ENCODE measurements around the gene MAPT. TPM values are rescaled to one million over a fixed set of nuclear protein-coding genes. Genes with fewer than 3 reads are reported as not detected.

The MAPT gene
- polyA plus RNA-seq, 1 experiment = 0.27 TPM

DNA sequence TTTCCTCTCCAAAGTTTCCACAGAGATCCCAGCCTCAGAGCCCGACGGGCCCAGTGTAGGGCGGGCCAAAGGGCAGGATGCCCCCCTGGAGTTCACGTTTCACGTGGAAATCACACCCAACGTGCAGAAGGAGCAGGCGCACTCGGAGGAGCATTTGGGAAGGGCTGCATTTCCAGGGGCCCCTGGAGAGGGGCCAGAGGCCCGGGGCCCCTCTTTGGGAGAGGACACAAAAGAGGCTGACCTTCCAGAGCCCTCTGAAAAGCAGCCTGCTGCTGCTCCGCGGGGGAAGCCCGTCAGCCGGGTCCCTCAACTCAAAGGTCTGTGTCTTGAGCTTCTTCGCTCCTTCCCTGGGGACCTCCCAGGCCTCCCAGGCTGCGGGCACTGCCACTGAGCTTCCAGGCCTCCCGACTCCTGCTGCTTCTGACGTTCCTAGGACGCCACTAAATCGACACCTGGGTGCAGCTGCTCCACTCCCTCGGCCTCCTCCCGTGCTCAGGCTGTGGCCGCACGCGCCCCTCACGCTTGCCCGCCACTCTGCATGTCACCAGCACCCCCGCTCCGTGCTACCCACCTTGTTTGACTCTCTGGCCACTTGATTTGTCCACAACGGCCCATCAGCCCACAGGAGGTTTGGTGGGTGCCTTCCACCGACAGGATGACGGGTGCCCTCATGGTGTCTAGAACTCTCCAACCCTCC is 89.4 kb downstream of the MAPT start:
- H3K27ac ChIP-seq (ENCODE audit: low read depth, low read length) = no peak overlapping the region
- H3K4me3 ChIP-seq (ENCODE audit: low read depth, low read length) = no peak overlapping the region
- H3K27me3 ChIP-seq (ENCODE audit: control insufficient read depth, insufficient read depth, low read length) = peaks cover 23% of the 10 kb centered on the region
- no peak for TF ChIP-seq CTCF (IDR thresholded peaks at IDR 0.05; ENCODE audit: low read depth, low read length)
- CTCF ChIA-PET = no interaction called here
- DNase-seq (ENCODE audit: low read depth, low spot score) = no peak
- POLR2A ChIA-PET = no interaction called here
- H3K9me3 ChIP-seq (ENCODE audit: control insufficient read depth, insufficient read depth, low read length) = no peaks in the 10 kb centered on the region

GRCh38 chr17:45984368-45984767 is 90.0 kb downstream of the MAPT start:
- CTCF ChIA-PET = no interaction called here
- Histone ChIP-seq H3K4me3 (ENCODE audit: low read depth, low read length) (no peak overlapping the region), H3K27me3 (ENCODE audit: control insufficient read depth, insufficient read depth, low read length) (peaks cover 23% of the 10 kb centered on the region), H3K9me3 (ENCODE audit: control insufficient read depth, insufficient read depth, low read length) (no peaks in the 10 kb centered on the region), H3K27ac (ENCODE audit: low read depth, low read length) (no peak overlapping the region)
- no peak for TF ChIP-seq CTCF (IDR thresholded peaks at IDR 0.05; ENCODE audit: low read depth, low read length)
- POLR2A ChIA-PET = no interaction called here
- DNase-seq (ENCODE audit: low read depth, low spot score) = no peak

DNA sequence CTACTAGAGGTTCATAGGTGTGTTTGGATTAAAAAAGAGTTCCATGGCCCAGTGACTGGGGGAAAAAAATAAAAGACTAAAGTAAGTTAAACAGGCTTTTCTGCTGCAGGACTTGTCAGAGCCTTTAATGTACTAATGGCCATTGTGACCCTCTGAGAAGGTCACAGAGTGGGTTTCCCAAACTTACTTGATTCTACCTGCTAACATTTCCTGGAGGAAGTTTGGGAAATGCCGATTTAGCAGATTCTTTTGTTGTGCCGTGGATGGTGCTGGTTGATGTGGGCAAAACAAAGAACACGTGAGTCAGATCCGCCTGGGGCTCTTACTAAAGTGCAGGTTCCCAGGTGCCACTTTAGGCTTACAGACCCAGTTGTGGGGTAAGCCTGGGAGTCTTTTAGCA is 91.1 kb downstream of the MAPT start:
- H3K27me3 ChIP-seq (ENCODE audit: control insufficient read depth, insufficient read depth, low read length) = peaks cover 22% of the 10 kb centered on the region
- no peak overlapping the region for H3K4me3 ChIP-seq (ENCODE audit: low read depth, low read length)
- no peak for DNase-seq (ENCODE audit: low read depth, low spot score)
- TF ChIP-seq CTCF (IDR thresholded peaks at IDR 0.05; ENCODE audit: low read depth, low read length) = no peak
- ChIA-PET POLR2A (interaction anchor here (0.9 kb wide), 1 partner anchor 9 kb away, joined by 4 read pairs; no protein-coding TSS in a partner anchor), CTCF (no interaction called here)
- H3K9me3 ChIP-seq (ENCODE audit: control insufficient read depth, insufficient read depth, low read length) = no peaks in the 10 kb centered on the region
- no peak overlapping the region for H3K27ac ChIP-seq (ENCODE audit: low read depth, low read length)

GRCh38 chr17:45986056-45986455 is 91.7 kb downstream of the MAPT start:
- ChIA-PET CTCF (interaction anchor here (2.4 kb wide), 1 partner anchor 16 kb away, joined by 8 read pairs; no protein-coding TSS in a partner anchor), POLR2A (interaction anchor here (0.9 kb wide), 1 partner anchor 10 kb away, joined by 4 read pairs; no protein-coding TSS in a partner anchor)
- DNase-seq (ENCODE audit: low read depth, low spot score) = no peak
- TF ChIP-seq CTCF (IDR thresholded peaks at IDR 0.05; ENCODE audit: low read depth, low read length) = no peak
- peaks cover 22% of the 10 kb centered on the region for H3K27me3 ChIP-seq (ENCODE audit: control insufficient read depth, insufficient read depth, low read length)
- H3K9me3 ChIP-seq (ENCODE audit: control insufficient read depth, insufficient read depth, low read length) = no peaks in the 10 kb centered on the region
- H3K4me3 ChIP-seq (ENCODE audit: low read depth, low read length) = no peak overlapping the region
- H3K27ac ChIP-seq (ENCODE audit: low read depth, low read length) = no peak overlapping the region

DNA sequence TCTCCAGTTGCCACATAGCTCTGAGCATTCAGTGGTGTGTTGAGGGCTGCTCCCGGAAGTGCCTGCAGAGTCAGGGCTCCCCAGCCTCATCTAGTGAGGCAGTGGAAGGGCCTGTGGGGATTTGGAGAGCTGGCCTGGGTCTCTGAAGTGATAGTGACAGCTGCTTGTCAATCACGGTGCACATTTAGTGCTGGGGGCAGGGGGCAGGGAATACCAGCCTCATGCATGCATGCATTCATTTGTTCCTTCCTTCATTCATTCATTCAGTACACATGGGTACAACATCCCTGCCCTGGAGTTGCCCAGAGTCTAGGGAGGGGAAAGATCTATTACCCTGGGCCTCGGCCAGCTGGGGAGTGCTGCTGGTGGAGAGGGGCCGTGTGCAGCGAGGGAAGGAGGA is 93.4 kb downstream of the MAPT start:
- no peak for DNase-seq (ENCODE audit: low read depth, low spot score)
- ChIA-PET CTCF (interaction anchor here (1.1 to 2.4 kb wide), 2 partner anchors 14 to 39 kb away, joined by 4 to 8 read pairs; no protein-coding TSS in a partner anchor), POLR2A (no interaction called here)
- no peak for TF ChIP-seq CTCF (IDR thresholded peaks at IDR 0.05; ENCODE audit: low read depth, low read length)
- no peak overlapping the region for H3K4me3 ChIP-seq (ENCODE audit: low read depth, low read length)
- peaks cover 22% of the 10 kb centered on the region for H3K27me3 ChIP-seq (ENCODE audit: control insufficient read depth, insufficient read depth, low read length)
- no peaks in the 10 kb centered on the region for H3K9me3 ChIP-seq (ENCODE audit: control insufficient read depth, insufficient read depth, low read length)
- H3K27ac ChIP-seq (ENCODE audit: low read depth, low read length) = no peak overlapping the region
